Activated T-helper 1 cell treated with anti-CD3 and anti-CD28 coated beads, Interleukin-12 subunit alpha, Interleukin-12 subunit beta, Interleukin-2, Interleukin-4 antibody, amounts not matched to agents 30 ng/mL and 10 ng/mL and 1 ng/mL, durations not matched to agents 14 hours and 24 hours and 36 hours (primary cell): ENCODE results near the gene RPL4. TPM values are rescaled to one million over a fixed set of nuclear protein-coding genes. Genes with fewer than 3 reads are reported as not detected.

Experiments
- DNase-seq: peaks from one replicate; pipeline ENCODE4 v3.0.0; 2021; ENCODE audit warnings: low spot score
- H3K27ac Mint-ChIP-seq: one replicate; pipeline ENCODE4 v1.8.0; 2021; ENCODE audit warnings: mild to moderate bottlenecking, mixed read lengths
- H3K27me3 Mint-ChIP-seq: one replicate; pipeline ENCODE4 v1.8.0; 2022; ENCODE audit warnings: mild to moderate bottlenecking, moderate library complexity, mixed read lengths; ENCODE audit not compliant: insufficient read depth
- H3K36me3 Mint-ChIP-seq: one replicate; pipeline ENCODE4 v1.8.0; 2021; ENCODE audit warnings: low read depth, mixed read lengths
- H3K4me1 Mint-ChIP-seq: one replicate; pipeline ENCODE4 v1.8.0; 2021; ENCODE audit warnings: low read depth, mixed read lengths
- H3K4me3 Mint-ChIP-seq: one replicate; pipeline ENCODE4 v1.8.0; 2021; ENCODE audit warnings: mild to moderate bottlenecking, moderate library complexity, mixed read lengths
- H3K9me3 Mint-ChIP-seq: one replicate; pipeline ENCODE4 v1.8.0; 2021; ENCODE audit warnings: mixed read lengths
- intact Hi-C: fragments of 100-400 bp; cut with micrococcal nuclease; formaldehyde crosslinking; loops from one replicate; pipeline ENCODE4 v1.15.1; 2024
- total RNA-seq: library from RNA; stranded (reverse); gene quantifications from 2 replicates; pipeline ENCODE4 v1.2.3, GENCODE V29; 2022

The RPL4 gene
- 3,069 and 3,091 TPM in 2 replicates for total RNA-seq

DNA sequence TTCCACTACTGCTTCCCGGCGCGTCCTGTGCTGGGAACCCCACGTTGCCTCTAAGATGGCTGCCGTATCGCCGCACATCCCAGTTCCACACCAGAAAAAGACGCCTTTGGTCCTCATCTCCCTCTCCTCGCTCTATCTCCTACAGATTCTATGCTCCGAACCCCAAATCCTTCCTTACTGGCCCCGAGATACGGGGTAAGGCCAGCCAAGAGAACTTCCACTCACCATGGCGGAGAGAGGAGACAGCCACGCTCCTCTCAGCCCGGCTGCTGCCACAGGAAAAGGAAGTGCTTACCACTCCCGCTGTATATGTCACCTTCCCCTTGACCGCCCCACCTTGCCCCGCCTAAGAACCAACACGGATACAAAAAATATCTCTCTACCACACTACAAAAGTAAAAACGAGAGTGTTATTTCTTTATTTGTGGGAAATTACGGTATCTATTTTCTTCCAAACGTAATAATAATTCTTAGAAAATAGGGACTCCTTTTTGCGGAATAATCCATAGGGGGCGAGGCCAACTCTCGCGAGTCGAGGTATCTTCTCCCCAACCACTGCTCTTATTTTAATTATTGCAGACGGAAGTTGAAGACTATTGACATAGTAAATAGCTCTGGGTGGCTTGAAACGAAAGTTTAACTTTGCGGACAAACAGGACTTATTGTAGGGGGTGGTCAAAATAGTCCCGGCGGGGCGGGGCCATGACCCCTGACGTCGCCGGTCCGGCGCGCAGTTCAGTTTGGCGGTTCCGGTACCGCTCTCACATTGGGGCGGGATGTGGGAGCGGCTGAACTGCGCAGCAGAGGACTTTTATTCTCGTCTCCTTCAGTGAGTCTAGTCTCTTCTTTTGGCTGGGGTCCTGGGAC lies at the start of gene RPL4, which contains the start of gene ZWILCH:
TSS of gene RPL4 (minus strand) at position 293 of the 867 bp plus-strand sequence. CDS start at position 228, 65 bp downstream.
TSS of gene ZWILCH (plus strand) at position 764 of the 867 bp plus-strand sequence. CDS start at position 777, 13 bp downstream.
- Mint-ChIP-seq H3K4me3 (peak within 1 kb of the TSS; percentile 99), H3K27me3 (no peaks in the 10 kb centered on the region), H3K4me1 (peaks cover 55% of the 10 kb centered on the region), H3K9me3 (no peaks in the 10 kb centered on the region), H3K36me3 (peaks cover 55% of the 10 kb centered on the region), H3K27ac (peak within 1 kb of the TSS; percentile 99)
- peak; percentile 77 for DNase-seq
- intact Hi-C loops, result loop anchor here (1.0 to 10.0 kb wide), 8 partner anchors 7 to 1200 kb away; partner anchors contain the start of genes AAGAB, INTS14, IQCH and MAP2K1

DNA sequence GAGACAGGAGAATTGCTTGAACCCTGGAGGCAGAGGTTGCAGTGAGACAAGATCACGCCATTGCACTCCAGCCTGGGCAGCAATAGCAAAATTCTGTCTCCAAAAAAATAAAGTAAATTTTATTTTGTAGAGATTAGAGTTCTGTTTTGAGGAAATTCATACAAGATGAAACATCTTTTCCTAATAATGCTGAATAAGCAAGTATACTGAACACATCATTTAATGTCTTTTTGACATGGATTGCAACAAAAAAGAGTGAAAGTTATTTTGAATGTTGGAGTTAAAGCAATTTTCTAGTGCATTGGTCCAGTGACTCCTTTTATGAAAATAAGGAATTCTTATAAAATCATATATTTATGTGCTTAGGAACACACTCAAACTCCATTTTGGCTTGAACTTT lies 40.6 kb upstream of the RPL4 start:
- no peak for DNase-seq
- H3K9me3 Mint-ChIP-seq, result no peaks in the 10 kb centered on the region
- intact Hi-C loops, result no loop called here
- H3K36me3 Mint-ChIP-seq, result peaks cover 32% of the 10 kb centered on the region
- no peak overlapping the region for H3K4me3 Mint-ChIP-seq
- no peak overlapping the region for H3K27ac Mint-ChIP-seq
- peaks cover 5% of the 10 kb centered on the region for H3K4me1 Mint-ChIP-seq
- H3K27me3 Mint-ChIP-seq, result no peaks in the 10 kb centered on the region

DNA sequence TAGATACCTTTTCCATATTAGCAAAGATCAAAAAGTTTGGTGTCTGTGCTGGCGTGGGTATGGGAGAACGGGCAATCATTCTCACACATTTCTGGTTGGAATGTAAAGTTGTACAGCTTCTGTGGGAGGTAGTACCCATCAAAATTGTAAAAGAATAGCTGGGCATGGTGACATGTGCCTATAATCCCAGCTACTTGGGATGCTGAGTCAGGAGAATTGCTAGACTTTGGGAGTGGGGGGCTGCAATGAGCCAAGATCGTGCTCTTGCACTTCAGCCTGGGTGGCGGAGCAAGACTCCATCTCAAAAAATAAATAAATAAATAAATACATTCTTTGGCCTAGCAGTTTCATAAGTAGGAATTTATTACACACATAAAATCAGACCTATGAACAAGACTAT lies 38.2 kb upstream of the RPL4 start:
- Mint-ChIP-seq H3K27me3 (no peaks in the 10 kb centered on the region), H3K9me3 (no peaks in the 10 kb centered on the region), H3K36me3 (peaks cover 33% of the 10 kb centered on the region), H3K27ac (no peak overlapping the region), H3K4me3 (no peak overlapping the region), H3K4me1 (peaks cover 5% of the 10 kb centered on the region)
- DNase-seq, result no peak
- intact Hi-C loops, result no loop called here

DNA sequence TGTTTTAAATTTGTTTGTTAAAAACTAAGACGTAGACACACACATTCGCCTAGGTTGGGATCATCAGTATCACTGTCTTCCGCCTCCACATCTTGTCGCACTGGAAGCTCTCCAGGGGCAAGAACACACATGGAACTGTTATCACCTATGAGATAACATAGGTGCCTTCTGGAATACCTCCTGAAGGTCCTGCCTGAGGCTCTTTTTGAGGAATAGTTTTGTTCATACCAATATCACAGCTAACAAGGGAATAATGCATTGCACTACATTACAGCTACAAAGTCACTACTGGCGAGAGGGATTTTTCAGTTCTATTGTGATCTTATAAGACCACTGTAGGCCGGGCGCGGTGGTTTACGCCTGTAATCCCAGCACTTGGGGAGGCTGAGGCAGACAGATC lies 30.4 kb upstream of the RPL4 start:
- no peak for DNase-seq
- Mint-ChIP-seq H3K9me3 (no peaks in the 10 kb centered on the region), H3K27me3 (no peaks in the 10 kb centered on the region), H3K4me1 (no peaks in the 10 kb centered on the region), H3K4me3 (no peak overlapping the region), H3K27ac (no peak overlapping the region), H3K36me3 (peaks cover 25% of the 10 kb centered on the region)
- intact Hi-C loops, result no loop called here

DNA sequence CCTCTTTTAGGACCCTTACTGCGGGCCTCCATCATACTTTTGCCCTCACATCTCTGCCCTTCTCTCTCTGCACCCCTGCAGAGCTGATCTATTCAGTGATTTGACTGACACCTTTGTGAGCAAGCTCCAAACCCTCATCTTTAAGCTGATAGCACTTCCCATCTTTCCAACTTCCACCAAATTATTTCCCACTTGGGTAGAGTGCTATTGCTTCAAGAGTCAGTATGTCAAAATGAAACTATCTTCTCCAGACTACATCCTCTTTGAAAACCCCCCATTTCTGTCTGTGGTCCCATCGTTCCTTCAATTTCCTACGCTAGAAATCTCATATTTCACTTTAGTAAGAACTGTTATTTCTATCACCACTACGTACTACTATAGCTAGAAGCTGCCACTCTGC lies 20.2 kb upstream of the RPL4 start:
- DNase-seq, result no peak
- Mint-ChIP-seq H3K4me1 (peaks cover 10% of the 10 kb centered on the region), H3K9me3 (no peaks in the 10 kb centered on the region), H3K27ac (no peak overlapping the region), H3K27me3 (no peaks in the 10 kb centered on the region), H3K36me3 (peaks cover 31% of the 10 kb centered on the region), H3K4me3 (no peak overlapping the region)
- intact Hi-C loops, result no loop called here

DNA sequence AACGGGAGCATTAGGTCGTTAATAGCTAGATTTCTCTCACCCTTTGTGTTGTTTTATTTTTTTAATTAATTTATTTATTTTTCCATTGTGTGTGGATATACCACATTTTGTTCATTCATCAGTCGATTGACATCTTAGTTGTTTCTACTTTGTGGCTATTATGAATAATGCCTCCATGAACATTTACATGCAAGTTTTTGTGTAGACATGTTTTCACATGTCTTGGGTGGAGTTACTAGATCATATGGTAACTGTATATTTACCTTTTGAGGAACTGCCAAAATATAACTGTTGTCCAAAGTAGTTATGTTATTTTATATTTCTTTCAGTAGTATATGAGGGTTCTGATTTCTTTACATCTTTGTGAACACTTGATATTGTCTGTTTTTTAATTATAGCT lies 19.3 kb upstream of the RPL4 start:
- no peaks in the 10 kb centered on the region for H3K9me3 Mint-ChIP-seq
- peaks cover 10% of the 10 kb centered on the region for H3K4me1 Mint-ChIP-seq
- no peak overlapping the region for H3K4me3 Mint-ChIP-seq
- intact Hi-C loops, result no loop called here
- DNase-seq, result no peak
- peaks cover 28% of the 10 kb centered on the region for H3K36me3 Mint-ChIP-seq
- H3K27ac Mint-ChIP-seq, result no peak overlapping the region
- H3K27me3 Mint-ChIP-seq, result no peaks in the 10 kb centered on the region

DNA sequence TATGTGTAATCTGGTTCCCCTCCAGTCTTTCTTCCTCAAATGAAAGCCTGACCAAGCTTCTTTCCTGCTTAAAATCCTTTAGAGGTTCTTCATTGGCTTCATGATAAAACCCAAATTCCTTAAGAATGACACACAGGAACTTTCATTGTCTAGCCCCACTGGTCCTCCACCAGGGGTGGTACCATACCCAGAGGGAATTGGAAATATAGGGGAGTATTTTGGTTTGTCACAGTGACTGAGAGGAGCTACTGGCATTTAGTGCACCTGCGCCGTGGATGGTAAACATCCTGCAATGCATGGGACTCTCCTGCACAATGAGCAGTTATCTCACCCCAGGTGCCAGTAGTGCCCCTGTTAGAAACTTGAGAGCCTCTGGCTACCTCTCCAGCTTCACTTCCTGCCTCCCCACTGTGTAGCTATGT lies 11.3 kb upstream of the RPL4 start:
- no peaks in the 10 kb centered on the region for H3K27me3 Mint-ChIP-seq
- no peak overlapping the region for H3K4me3 Mint-ChIP-seq
- H3K27ac Mint-ChIP-seq, result peak overlapping the region; percentile 42
- peaks cover 24% of the 10 kb centered on the region for H3K36me3 Mint-ChIP-seq
- intact Hi-C loops, result no loop called here
- no peaks in the 10 kb centered on the region for H3K9me3 Mint-ChIP-seq
- no peak for DNase-seq
- peaks cover 6% of the 10 kb centered on the region for H3K4me1 Mint-ChIP-seq

DNA sequence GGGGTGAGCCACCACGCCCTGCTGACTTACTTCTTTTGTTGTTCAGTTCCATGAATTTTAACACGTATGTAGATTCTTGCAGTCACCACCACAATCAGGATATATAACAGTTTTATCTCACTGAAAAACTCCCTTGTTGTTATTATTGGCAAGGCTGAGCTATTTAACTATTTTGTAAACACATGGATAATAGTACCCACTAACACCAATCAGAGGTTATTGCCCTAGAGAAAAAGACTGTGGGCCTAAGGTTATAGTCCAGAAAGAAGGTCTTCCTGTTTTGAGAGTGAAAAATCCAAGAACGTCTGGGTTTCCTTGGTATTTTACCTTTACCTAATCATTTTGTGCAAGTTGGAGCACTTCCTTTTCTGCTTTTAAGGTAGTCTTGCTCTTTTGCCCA lies 9.9 kb upstream of the RPL4 start:
- Mint-ChIP-seq H3K9me3 (no peaks in the 10 kb centered on the region), H3K36me3 (peaks cover 24% of the 10 kb centered on the region), H3K27me3 (no peaks in the 10 kb centered on the region), H3K27ac (no peak overlapping the region), H3K4me1 (peaks cover 6% of the 10 kb centered on the region), H3K4me3 (no peak overlapping the region)
- DNase-seq, result no peak
- intact Hi-C loops, result no loop called here

DNA sequence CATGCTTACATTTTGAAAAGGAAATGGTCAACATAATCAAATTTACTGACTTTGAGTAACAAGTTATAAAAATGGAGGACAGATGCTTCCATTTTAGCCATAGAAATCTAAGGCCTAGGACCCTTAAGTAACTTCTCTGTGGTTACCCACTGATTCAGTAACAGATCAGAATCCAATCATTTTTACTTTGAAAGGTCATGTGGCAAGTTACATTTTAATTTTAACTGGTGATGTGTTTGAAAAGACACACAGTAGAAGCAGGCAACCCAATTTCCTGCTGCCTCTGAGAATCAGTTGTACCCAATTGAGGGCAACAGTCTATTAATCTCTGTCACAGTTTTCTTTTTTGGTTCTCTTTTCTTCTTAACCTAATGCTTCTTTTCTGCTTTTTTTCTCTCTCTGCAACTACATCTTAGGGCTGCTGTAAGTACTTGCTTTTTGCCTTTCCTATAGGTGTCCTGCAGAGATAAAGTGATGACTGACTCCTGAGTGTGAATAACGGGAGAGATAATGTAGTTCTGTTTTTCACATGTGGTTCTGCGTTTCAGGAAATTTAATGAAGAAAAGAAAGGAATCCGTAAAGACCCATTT lies 3.7 kb upstream of the RPL4 start:
- intact Hi-C loops, result loop anchor here (10.0 kb wide), 2 partner anchors 746 to 1204 kb away; partner anchors contain the start of genes AAGAB, IQCH and RNU5B-1
- no peak for DNase-seq
- H3K4me3 Mint-ChIP-seq, result no peak overlapping the region
- no peak overlapping the region for H3K27ac Mint-ChIP-seq
- H3K9me3 Mint-ChIP-seq, result no peaks in the 10 kb centered on the region
- H3K4me1 Mint-ChIP-seq, result peaks cover 33% of the 10 kb centered on the region
- H3K36me3 Mint-ChIP-seq, result peaks cover 22% of the 10 kb centered on the region
- no peaks in the 10 kb centered on the region for H3K27me3 Mint-ChIP-seq

DNA sequence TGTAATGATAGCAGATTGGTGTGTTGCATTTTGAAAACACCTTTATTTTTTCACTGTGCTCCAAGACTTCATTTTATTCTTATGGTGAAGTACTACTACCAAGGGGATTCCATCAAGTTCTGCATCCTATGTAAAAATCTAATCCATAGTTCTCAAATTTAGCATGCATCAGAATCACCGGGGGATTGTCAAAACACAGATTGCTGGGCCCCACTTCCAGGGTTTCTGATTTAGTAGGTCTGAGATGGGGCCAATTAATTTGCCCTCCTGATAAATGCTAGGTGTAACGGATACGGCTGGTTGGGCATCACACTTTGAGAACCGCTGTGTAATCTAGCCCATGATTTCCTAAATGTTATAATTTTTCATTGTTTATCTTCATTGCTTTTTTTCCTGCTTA lies 1.2 kb upstream of the RPL4 start:
- Mint-ChIP-seq H3K36me3 (peaks cover 44% of the 10 kb centered on the region), H3K27me3 (no peaks in the 10 kb centered on the region), H3K9me3 (no peaks in the 10 kb centered on the region), H3K27ac (peak overlapping the region; percentile 99), H3K4me3 (peak overlapping the region; percentile 99), H3K4me1 (peaks cover 47% of the 10 kb centered on the region)
- DNase-seq, result no peak
- intact Hi-C loops, result loop anchor here (1.0 to 10.0 kb wide), 6 partner anchors 9 to 1201 kb away; partner anchors contain the start of genes AAGAB, IQCH, MAP2K1 and RNU5B-1

DNA sequence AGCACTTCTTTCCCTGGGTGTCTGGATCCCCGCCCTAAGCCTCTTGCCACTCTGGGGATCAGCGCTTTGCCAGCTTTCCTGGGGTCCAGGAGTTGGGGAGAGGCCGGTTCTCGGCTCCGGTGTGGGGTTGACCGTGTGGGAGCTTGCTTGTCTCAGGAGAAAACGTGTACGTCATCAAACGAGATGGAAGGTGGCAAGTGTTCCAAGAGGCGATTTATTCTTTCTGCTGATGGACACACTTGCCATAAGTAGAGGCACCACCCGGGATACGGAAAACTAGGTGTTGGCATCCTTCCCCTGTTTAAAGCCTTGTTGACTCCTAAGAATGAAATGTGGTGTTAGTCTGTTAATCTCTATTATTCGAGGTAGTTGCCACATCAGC lies 766 bp upstream of the RPL4 start:
- Mint-ChIP-seq H3K27me3 (no peaks in the 10 kb centered on the region), H3K36me3 (peaks cover 48% of the 10 kb centered on the region), H3K27ac (peak overlapping the region; percentile 99), H3K4me1 (peaks cover 49% of the 10 kb centered on the region), H3K9me3 (no peaks in the 10 kb centered on the region), H3K4me3 (peak overlapping the region; percentile 99)
- intact Hi-C loops, result loop anchor here (1.0 to 10.0 kb wide), 6 partner anchors 8 to 1201 kb away; partner anchors contain the start of genes AAGAB, IQCH, MAP2K1 and RNU5B-1
- no peak for DNase-seq

DNA sequence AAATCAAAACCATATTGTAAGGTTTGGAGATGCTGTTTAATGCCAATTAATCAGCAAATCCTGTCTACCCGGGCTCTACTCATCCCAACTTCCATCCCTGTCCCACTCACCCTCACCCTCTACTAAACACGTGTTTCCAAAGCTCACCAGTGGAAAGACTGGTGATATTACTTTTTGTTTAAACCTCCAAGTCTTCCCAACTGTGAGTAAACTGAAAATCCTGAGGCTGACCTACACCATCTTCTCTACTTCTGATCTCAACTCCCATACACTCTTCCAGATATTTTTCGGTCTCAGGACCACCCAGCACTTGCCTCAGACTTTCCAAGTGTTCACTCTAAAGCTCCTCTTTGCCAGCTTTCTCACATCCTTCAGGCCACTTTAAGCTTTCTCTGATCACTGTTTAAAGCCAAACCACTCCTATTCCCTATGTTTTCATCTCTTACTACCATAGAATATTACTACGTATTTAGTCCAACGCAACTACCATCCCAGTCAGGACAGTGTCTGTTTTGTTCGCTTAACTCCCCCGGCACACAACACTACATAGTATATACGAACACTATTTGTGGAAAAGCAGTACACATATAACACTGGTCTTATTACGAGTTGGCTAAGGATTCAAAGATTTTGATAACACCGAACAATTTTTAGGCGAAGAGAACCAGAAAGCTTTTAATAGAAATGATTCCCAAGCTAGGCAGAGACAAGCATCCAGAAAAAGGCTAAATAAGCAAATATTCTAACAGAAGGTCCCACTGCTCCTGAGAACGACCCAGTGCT lies 684 bp downstream of the RPL4 start:
- Mint-ChIP-seq H3K4me1 (peaks cover 62% of the 10 kb centered on the region), H3K9me3 (no peaks in the 10 kb centered on the region), H3K36me3 (peaks cover 60% of the 10 kb centered on the region), H3K27me3 (no peaks in the 10 kb centered on the region), H3K4me3 (peak overlapping the region; percentile 99), H3K27ac (peak overlapping the region; percentile 99)
- DNase-seq, result no peak
- intact Hi-C loops, result loop anchor here (1.0 to 10.0 kb wide), 5 partner anchors 63 to 1199 kb away; partner anchors contain the start of genes AAGAB, INTS14, IQCH and RNU5B-1
